ENCODE data around the gene ATG2B. TPM values are rescaled to one million over a fixed set of nuclear protein-coding genes. Genes with fewer than 3 reads are reported as not detected.

The ATG2B gene
- total and polyA plus RNA-seq, 9 of the 15 experiments (the other 6 are each of a cell fraction or from before 2014, with no cell fraction given): 0.83 to 12.9 (median 8.7) TPM

GRCh38 chr14:96362965-96363750 lies at the start of gene ATG2B, which contains the start of gene GSKIP (continued):
- TF ChIP-seq CTCFL (IDR thresholded peaks at IDR 0.05; ENCODE audit: borderline replicate concordance, insufficient read depth, low read depth, low read length, poor library complexity, severe bottlenecking) (no peak), SIN3B (IDR thresholded peaks at IDR 0.05; ENCODE audit: low read depth) (0 out of 2 replicates have a peak, but pooled peaks have one; percentile 36), ZNF668 (CRISPR knock-in tag; IDR thresholded peaks at IDR 0.05) (no peak), ESRRA (IDR thresholded peaks at IDR 0.05; ENCODE audit: borderline replicate concordance, low read depth) (no peak), ZFX (CRISPR knock-in tag; IDR thresholded peaks at IDR 0.05) (peak; percentile 83), SLC30A9 (CRISPR knock-in tag; IDR thresholded peaks at IDR 0.05) (no peak), ZBTB7A (IDR thresholded peaks at IDR 0.05; ENCODE audit: borderline replicate concordance, control insufficient read depth, low read depth, low read length) (peak; percentile 15; the same call in 1 of the 2 replicates), POLR2AphosphoS5 (IDR thresholded peaks at IDR 0.05; ENCODE audit: control insufficient read depth, insufficient read depth, low read depth, low read length) (peak; percentile 62; the same call in 1 of the 2 replicates), HNRNPUL1 (IDR thresholded peaks at IDR 0.05; ENCODE audit: low read length) (no peak), C11orf30 (IDR thresholded peaks at IDR 0.05; ENCODE audit: low read depth) (peak; percentile 44), FOS (IDR thresholded peaks at IDR 0.05; ENCODE audit: extremely low read depth, insufficient read length) (no peak), TBP (optimal IDR thresholded peaks at IDR 0.05; ENCODE audit: low read depth, low read length) (peak; percentile 37), EHMT2 (IDR thresholded peaks at IDR 0.05) (no peak), ZNF239 (CRISPR knock-in tag; IDR thresholded peaks at IDR 0.05) (no peak), ERF (CRISPR knock-in tag; IDR thresholded peaks at IDR 0.05) (0 out of 2 replicates have a peak, but pooled peaks have one; percentile 29), TEAD4 (IDR thresholded peaks at IDR 0.05; ENCODE audit: low read length) (no peak), TEAD4 (CRISPR knock-in tag; IDR thresholded peaks at IDR 0.05; ENCODE audit: borderline replicate concordance) (no peak), BMI1 (IDR thresholded peaks at IDR 0.05; ENCODE audit: low read length) (no peak), PML (IDR thresholded peaks at IDR 0.05; ENCODE audit: low read length) (no peak), GATAD2A (IDR thresholded peaks at IDR 0.05) (no peak), FIP1L1 (IDR thresholded peaks at IDR 0.05; ENCODE audit: low read depth, low read length, poor library complexity, severe bottlenecking) (no peak), EP400 (IDR thresholded peaks at IDR 0.05) (peak; percentile 41; the same call in 1 of the 2 replicates), NR0B1 (IDR thresholded peaks at IDR 0.05; ENCODE audit: partially characterized antibody) (no peak), BRCA1 (IDR thresholded peaks at IDR 0.05) (no peak), BRCA1 (CRISPR knock-in tag; IDR thresholded peaks at IDR 0.05) (no peak), STAT5B (CRISPR knock-in tag; IDR thresholded peaks at IDR 0.05) (no peak), ELF1 (tag; IDR thresholded peaks at IDR 0.05) (peak; percentile 75), CSDE1 (IDR thresholded peaks at IDR 0.05) (no peak), HCFC1 (IDR thresholded peaks at IDR 0.05; ENCODE audit: low read depth, low read length) (peak; percentile 56)
